Measurements from ENCODE around the gene ITGAD.

- TF ChIP-seq EZH2phosphoT487 (IDR thresholded peaks at IDR 0.05; ENCODE audit: low read depth), result no peak
- TF ChIP-seq CTCF (IDR thresholded peaks at IDR 0.05; ENCODE audit: low read depth, low read length), result no peak
These were observed 11.4 kb downstream of the ITGAD start for GRCh38 chr16:31404353-31405064.

All from OCI-LY3 (cell line).